HCT116 (cell line): ENCODE results near the gene CDC42EP5. TPM values are rescaled to one million over a fixed set of nuclear protein-coding genes. Genes with fewer than 3 reads are reported as not detected.

ENCODE experiments used
- ATAC-seq: fragments of 200-7000 bp; cut with Tn5 transposase; 2 replicates; pipeline ENCODE4 v1.9.1; 2020; ENCODE audit warnings: mild to moderate bottlenecking, moderate library complexity
- BruUV-seq: library from RNA; stranded (reverse); fragments of 400-500 nt; replicated peaks from 2 replicates; lab custom pipeline; 2021; lab: Mats Ljungman, UMichigan
- CTCF ChIA-PET: fragments of 300-600 bp; sonication (Branson Sonifier 250); formaldehyde crosslinking; loops from one replicate; lab custom pipeline; 2021; ENCODE audit warnings: antibody characterized with exemption; lab: Charles Lee
- POLR2A ChIA-PET: fragments of 300-600, 350-600 bp; sonication (Branson Sonifier 250); formaldehyde crosslinking; loops from one replicate; lab custom pipeline; 2021; ENCODE audit warnings: antibody characterized with exemption; lab: Charles Lee
- RAD21 ChIA-PET, 2 experiments: fragments of 300-600 bp; sonication (Branson Sonifier 250); formaldehyde crosslinking; loops; one replicate each; lab custom pipeline; 2023; ENCODE audit warnings: low total read pairs in 2 of 2; ENCODE audit not compliant: uncharacterized antibody in 2 of 2, unreplicated experiment in 2 of 2, low non-redundant PET in 1 of 2; lab: Charles Lee
- DNase-seq: peaks from one replicate; pipeline ENCODE4 v3.0.0-alpha.2; 2010; ENCODE audit warnings: low read depth, low spot score
- H2AFZ ChIP-seq: fragments of 200-600 bp; shearing (Covaris generic), sonication (generic); 2 replicates; pipeline ENCODE4 v1.6.1; 2017; ENCODE audit warnings: low read depth, mixed run types, mixed read lengths, antibody characterized with exemption, low read length; ENCODE audit not compliant: poor library complexity, severe bottlenecking
- H3K27ac ChIP-seq: 2 replicates; pipeline ENCODE4 v1.5.1; 2012; ENCODE audit warnings: low read depth, low read length
- H3K27me3 ChIP-seq: fragments of 200-600 bp; sonication (generic); 2 replicates; pipeline ENCODE4 v1.6.1; 2016; ENCODE audit warnings: mixed run types, low read length, mixed read lengths; ENCODE audit not compliant: insufficient read depth
- H3K36me3 ChIP-seq, 2 experiments: fragments of 200-500 bp in 1 of 2; fragments of 200-600 bp in 1 of 2; sonication (Bioruptor generic) in 1 of 2; sonication (generic) in 1 of 2; 2 replicates each; pipeline versions ENCODE4 v1.5.1 to v1.6.1; 2014 to 2016; ENCODE audit warnings: low read length in 2 of 2, inconsistent platforms in 1 of 2, mixed read lengths in 1 of 2, mixed run types in 1 of 2; ENCODE audit not compliant: insufficient read depth in 2 of 2, control insufficient read depth in 1 of 2
- H3K4me1 ChIP-seq, 2 experiments: fragments of 200-600 bp in 1 of 2; sonication (generic) in 1 of 2; 2 replicates each; pipeline versions ENCODE4 v1.5.1 to v1.6.1; 2012 to 2017; ENCODE audit warnings: low read length in 2 of 2, inconsistent platforms in 1 of 2, mild to moderate bottlenecking in 1 of 2, mixed read lengths in 1 of 2, mixed run types in 1 of 2, moderate library complexity in 1 of 2; ENCODE audit not compliant: insufficient read depth in 2 of 2, control insufficient read depth in 1 of 2
- H3K4me2 ChIP-seq: fragments of 200-600 bp; sonication (generic); 2 replicates; pipeline ENCODE4 v1.6.1; 2017; ENCODE audit warnings: mixed run types, low read length, mixed read lengths
- H3K4me3 ChIP-seq, 2 experiments: fragments of 200-600 bp in 1 of 2; sonication (generic) in 1 of 2; replicated peaks in 1 of 2; 2 replicates each; pipeline ENCODE4 v1.5.1; 2011 to 2016; ENCODE audit warnings: low read length in 2 of 2, control low read depth in 1 of 2, low read depth in 1 of 2, mild to moderate bottlenecking in 1 of 2, mixed read lengths in 1 of 2, mixed run types in 1 of 2
- H3K79me2 ChIP-seq: fragments of 200-600 bp; sonication (generic); 2 replicates; pipeline ENCODE4 v1.6.1; 2017; ENCODE audit warnings: mild to moderate bottlenecking, mixed run types, low read length, moderate library complexity, mixed read lengths; ENCODE audit not compliant: insufficient read depth
- H3K9ac ChIP-seq: fragments of 200-600 bp; sonication (generic); 2 replicates; pipeline ENCODE4 v1.6.1; 2016; ENCODE audit warnings: low read length, mixed read lengths
- H3K9me2 ChIP-seq: fragments of 200-600 bp; sonication (generic), shearing (Covaris generic); 2 replicates; pipeline ENCODE4 v1.6.1; 2017; ENCODE audit warnings: mixed run types, mild to moderate bottlenecking, moderate library complexity; ENCODE audit not compliant: insufficient read depth
- H3K9me3 ChIP-seq, 2 experiments: fragments of 200-500 bp in 1 of 2; fragments of 200-600 bp in 1 of 2; sonication (Bioruptor generic) in 1 of 2; sonication (generic) in 1 of 2; 2 replicates each; pipeline ENCODE4 v1.6.1; 2014 to 2017; ENCODE audit warnings: low read length in 2 of 2, mixed read lengths in 2 of 2, inconsistent platforms in 1 of 2, low read depth in 1 of 2, mild to moderate bottlenecking in 1 of 2, mixed run types in 1 of 2, moderate library complexity in 1 of 2; ENCODE audit not compliant: control insufficient read depth in 1 of 2, insufficient read depth in 1 of 2
- H4K20me1 ChIP-seq: fragments of 200-600 bp; sonication (generic), shearing (Covaris generic); 2 replicates; pipeline ENCODE4 v1.6.1; 2017; ENCODE audit warnings: mixed run types, mild to moderate bottlenecking, moderate library complexity; ENCODE audit not compliant: insufficient read depth
- CEBPB ChIP-seq: IDR thresholded peaks from 2 replicates; pipeline ENCODE4 v1.6.1; 2012; ENCODE audit warnings: low read depth
- ELF1 ChIP-seq: IDR thresholded peaks from 2 replicates; pipeline ENCODE4 v1.6.1; 2012; ENCODE audit warnings: low read depth, borderline replicate concordance
- EZH2 ChIP-seq: fragments of 200-600 bp; sonication (generic); IDR thresholded peaks from 2 replicates; pipeline ENCODE4 v1.6.1; 2017; ENCODE audit warnings: antibody characterized with exemption, mixed run types
- EZH2phosphoT487 ChIP-seq: fragments of 200-600 bp; IDR thresholded peaks from 2 replicates; pipeline ENCODE4 v1.6.1; 2018; ENCODE audit warnings: antibody characterized with exemption, borderline replicate concordance
- FOSL1 ChIP-seq: IDR thresholded peaks from 2 replicates; pipeline ENCODE4 v1.6.1; 2012; ENCODE audit warnings: low read depth
- MAX ChIP-seq: IDR thresholded peaks from 2 replicates; pipeline ENCODE4 v1.6.1; 2012
- POLR2A ChIP-seq: IDR thresholded peaks from 2 replicates; pipeline ENCODE4 v1.7.0; 2011; ENCODE audit warnings: borderline replicate concordance; ENCODE audit not compliant: insufficient read depth, insufficient read length; ENCODE audit errors: extremely low read depth
- REST ChIP-seq: IDR thresholded peaks from 2 replicates; pipeline ENCODE4 v1.6.1; 2012; ENCODE audit warnings: low read depth
- SIN3A ChIP-seq: IDR thresholded peaks from 2 replicates; pipeline ENCODE4 v1.6.1; 2012; ENCODE audit warnings: low read depth
- SRF ChIP-seq: IDR thresholded peaks from 2 replicates; pipeline ENCODE4 v1.6.1; 2012; ENCODE audit warnings: low read depth
- TCF7L2 ChIP-seq: IDR thresholded peaks from 2 replicates; pipeline ENCODE4 v1.7.0; 2011; ENCODE audit warnings: borderline replicate concordance, inconsistent platforms; ENCODE audit not compliant: insufficient read depth, insufficient read length; ENCODE audit errors: extremely low read depth
- YY1 ChIP-seq: IDR thresholded peaks from 2 replicates; pipeline ENCODE4 v1.6.1; 2011; ENCODE audit warnings: low read length, low read depth, moderate library complexity, mild to moderate bottlenecking; ENCODE audit not compliant: insufficient replicate concordance; ENCODE audit errors: extremely low read depth
- ZBTB33 ChIP-seq: IDR thresholded peaks from 2 replicates; pipeline ENCODE4 v1.6.1; 2011; ENCODE audit warnings: mild to moderate bottlenecking, low read length, moderate library complexity; ENCODE audit not compliant: insufficient replicate concordance; ENCODE audit errors: extremely low read depth
- ZNF274 ChIP-seq: fragments of 200-500 bp; sonication (Bioruptor generic); IDR thresholded peaks from 2 replicates; pipeline ENCODE4 v1.6.1; 2014; ENCODE audit warnings: mild to moderate bottlenecking, low read depth, low read length, inconsistent platforms
- intact Hi-C: fragments of 100-400 bp; cut with micrococcal nuclease; formaldehyde crosslinking; loops from 2 replicates; pipeline ENCODE4 v1.10.0; 2022
- total RNA-seq: library from RNA; stranded (reverse); gene quantifications from one replicate; pipeline ENCODE4 v1.2.1, GENCODE V29; 2021; ENCODE audit not compliant: unreplicated experiment

CDC42EP5 gene
- total RNA-seq, 1 experiment from 2014 or later: 0.64 TPM

- TF ChIP-seq REST: no peak
- TF ChIP-seq FOSL1: no peak
- no peak; the same call in 1 of the 2 replicates for TF ChIP-seq ELF1
- no peak for TF ChIP-seq ZNF274
Observed at GRCh38 chr19:54448774-54449700, 24.1 kb downstream of the CDC42EP5 start, which contains the start of gene LENG8 (continued).

- ChIA-PET RAD21 (interaction anchor here in 1 of 2 experiments (0.5 kb wide), 1 partner anchor 13 kb away, joined by 3 read pairs; no protein-coding TSS in a partner anchor), POLR2A (interaction anchor here (0.7 to 2.2 kb wide), 11 partner anchors 9 to 247 kb away, joined by 3 to 17 read pairs (median 6); partner anchors contain the start of genes LENG9 and RPS9), CTCF (interaction anchor here (0.9 to 1.5 kb wide), 4 partner anchors 9 to 101 kb away, joined by 3 to 11 read pairs (median 9); partner anchors contain the start of gene LENG9)
- DNase-seq: no peak
- Histone ChIP-seq H3K4me2 (peak overlapping the region; percentile 89), H3K27me3 (no peaks in the 10 kb centered on the region), H3K9me3 (no peaks in the 10 kb centered on the region), H3K79me2 (peaks cover 71% of the 10 kb centered on the region), H2AFZ (no peak overlapping the region), H3K27ac (peak overlapping the region; percentile 90), H3K9me2 (no peaks in the 10 kb centered on the region), H3K9ac (peak overlapping the region; percentile 98), H3K4me3 (peak overlapping the region; percentile 64 to 97), H3K36me3 (peaks cover 24 to 32% of the 10 kb centered on the region in 2 experiments), H3K4me1 (peaks cover 12 to 25% of the 10 kb centered on the region in 2 experiments; a peak in 3 of 4 replicates), H4K20me1 (peaks cover 7% of the 10 kb centered on the region; the same call in 1 of the 2 replicates)
- intact Hi-C loops: no loop called here
- peak; percentile 51 for ATAC-seq
- TSS peak; percentile 55 for BruUV-seq
- TF ChIP-seq CEBPB (no peak), MAX (no peak), SRF (no peak), EZH2phosphoT487 (no peak), POLR2A (peak; percentile 14), TCF7L2 (peak; percentile 26), SIN3A (no peak), EZH2 (no peak), ZBTB33 (no peak), YY1 (peak; percentile 54)
Observed at GRCh38 chr19:54448040-54448773, 24.9 kb downstream of the CDC42EP5 start.
